UCSD-AML1 (cell line): Measurements from ENCODE around the gene RGS10.

Experiments
- DNase-seq: peaks from one replicate; lab custom pipeline; 2025; ENCODE audit not compliant: unreplicated experiment; lab: John Stamatoyannopoulos, UW

RGS10 gene

GRCh38 chr10:119452396-119452795, 90.1 kb downstream of the RGS10 start:
- DNase-seq, result no peak

- DNase-seq, result no peak
Observed at GRCh38 chr10:119451300-119451896, 91.1 kb downstream of the RGS10 start.

- DNase-seq, result no peak
Observed at GRCh38 chr10:119450606-119451299, 91.8 kb downstream of the RGS10 start.
